ENCODE measurements around the gene MOGAT2. TPM values are rescaled to one million over a fixed set of nuclear protein-coding genes. Genes with fewer than 3 reads are reported as not detected.

MOGAT2 gene
- total and polyA plus RNA-seq, 2 donors (not counting 1 experiment from before 2014, with no cell fraction given) = not detected

- Histone ChIP-seq H3K4me2 (ENCODE audit: extremely low read depth, insufficient read depth, low read length) (no peak overlapping the region), H3K36me3 (ENCODE audit: control insufficient read depth, insufficient read depth, low read length) (no peaks in the 10 kb centered on the region), H3K9ac (ENCODE audit: insufficient read depth, low read length) (no peak overlapping the region), H4K20me1 (ENCODE audit: control insufficient read depth, extremely low read depth, insufficient read depth, low read length) (no peaks in the 10 kb centered on the region), H3K9me3 (ENCODE audit: control insufficient read depth, insufficient read depth, low read depth, low read length) (no peaks in the 10 kb centered on the region), H3K79me2 (ENCODE audit: control insufficient read depth, insufficient read depth, low read length) (no peaks in the 10 kb centered on the region), H3K4me3 (replicated peaks in 1 of 4; ENCODE audit: control extremely low read depth in 1 of 4, insufficient read depth in 1 of 4, low read depth in 3 of 4, low read length in 4 of 4) (no peak overlapping the region), H3K4me1 (ENCODE audit: control insufficient read depth, extremely low read depth, insufficient read depth, low read length) (no peaks in the 10 kb centered on the region), H2AFZ (ENCODE audit: low read length) (no peak overlapping the region), H3K27ac (ENCODE audit: insufficient read depth, low read length) (no peak overlapping the region), H3K27me3 (ENCODE audit: control insufficient read depth, insufficient read depth, low read length) (peaks cover 24% of the 10 kb centered on the region)
- TF ChIP-seq EZH2 (IDR thresholded peaks at IDR 0.05; ENCODE audit: low read length, missing control alignments) (no peak), CTCF (conservative IDR thresholded peaks at IDR 0.05 in 1 of 2, IDR thresholded peaks at IDR 0.05 in 1 of 2; ENCODE audit: low read depth in 1 of 2, low read length in 2 of 2) (no peak)
- no peak for DNase-seq (ENCODE audit: low read depth in 2 of 2)
Observed at GRCh38 chr11:75773595-75774353, 56.1 kb downstream of the MOGAT2 start.

- Histone ChIP-seq H4K20me1 (ENCODE audit: control insufficient read depth, extremely low read depth, insufficient read depth, low read length) (no peaks in the 10 kb centered on the region), H3K27me3 (ENCODE audit: control insufficient read depth, insufficient read depth, low read length) (peaks cover 13% of the 10 kb centered on the region), H3K27ac (ENCODE audit: insufficient read depth, low read length) (no peak overlapping the region), H3K9ac (ENCODE audit: insufficient read depth, low read length) (no peak overlapping the region), H3K79me2 (ENCODE audit: control insufficient read depth, insufficient read depth, low read length) (no peaks in the 10 kb centered on the region), H3K4me3 (replicated peaks in 1 of 4; ENCODE audit: control extremely low read depth in 1 of 4, insufficient read depth in 1 of 4, low read depth in 3 of 4, low read length in 4 of 4) (no peak overlapping the region), H2AFZ (ENCODE audit: low read length) (no peak overlapping the region), H3K4me1 (ENCODE audit: control insufficient read depth, extremely low read depth, insufficient read depth, low read length) (no peaks in the 10 kb centered on the region), H3K36me3 (ENCODE audit: control insufficient read depth, insufficient read depth, low read length) (no peaks in the 10 kb centered on the region), H3K9me3 (ENCODE audit: control insufficient read depth, insufficient read depth, low read depth, low read length) (no peaks in the 10 kb centered on the region), H3K4me2 (ENCODE audit: extremely low read depth, insufficient read depth, low read length) (no peak overlapping the region)
- no peak for TF ChIP-seq EZH2 (IDR thresholded peaks at IDR 0.05; ENCODE audit: low read length, missing control alignments)
- TF ChIP-seq CTCF (conservative IDR thresholded peaks at IDR 0.05 in 1 of 2, IDR thresholded peaks at IDR 0.05 in 1 of 2; ENCODE audit: low read depth in 1 of 2, low read length in 2 of 2) = no peak
- DNase-seq (ENCODE audit: low read depth in 2 of 2) = no peak
Observed at GRCh38 chr11:75775056-75775455, 57.4 kb downstream of the MOGAT2 start.

- Histone ChIP-seq H3K4me2 (ENCODE audit: extremely low read depth, insufficient read depth, low read length) (no peak overlapping the region), H3K27ac (ENCODE audit: insufficient read depth, low read length) (no peak overlapping the region), H3K4me1 (ENCODE audit: control insufficient read depth, extremely low read depth, insufficient read depth, low read length) (no peaks in the 10 kb centered on the region), H3K27me3 (ENCODE audit: control insufficient read depth, insufficient read depth, low read length) (peaks cover 5% of the 10 kb centered on the region), H3K79me2 (ENCODE audit: control insufficient read depth, insufficient read depth, low read length) (no peaks in the 10 kb centered on the region), H3K36me3 (ENCODE audit: control insufficient read depth, insufficient read depth, low read length) (no peaks in the 10 kb centered on the region), H3K9ac (ENCODE audit: insufficient read depth, low read length) (no peak overlapping the region), H3K4me3 (replicated peaks in 1 of 4; ENCODE audit: control extremely low read depth in 1 of 4, insufficient read depth in 1 of 4, low read depth in 3 of 4, low read length in 4 of 4) (no peak overlapping the region), H4K20me1 (ENCODE audit: control insufficient read depth, extremely low read depth, insufficient read depth, low read length) (no peaks in the 10 kb centered on the region), H2AFZ (ENCODE audit: low read length) (no peak overlapping the region), H3K9me3 (ENCODE audit: control insufficient read depth, insufficient read depth, low read depth, low read length) (no peaks in the 10 kb centered on the region)
- no peak for DNase-seq (ENCODE audit: low read depth in 2 of 2)
- TF ChIP-seq EZH2 (IDR thresholded peaks at IDR 0.05; ENCODE audit: low read length, missing control alignments) (no peak), CTCF (conservative IDR thresholded peaks at IDR 0.05 in 1 of 2, IDR thresholded peaks at IDR 0.05 in 1 of 2; ENCODE audit: low read depth in 1 of 2, low read length in 2 of 2) (no peak)
Observed at GRCh38 chr11:75776546-75776945, 58.9 kb downstream of the MOGAT2 start.

Measured in fibroblast of lung (primary cell).